COLO668 (cell line): ENCODE data around the gene ARMH4.

Experiments
- DNase-seq: peaks from one replicate; lab custom pipeline; 2025; ENCODE audit not compliant: unreplicated experiment; lab: John Stamatoyannopoulos, UW

Gene ARMH4

GRCh38 chr14:58152014-58152857 lies at the start of gene ARMH4:
TSS of gene ARMH4 (minus strand) at chr14:58152213. CDS start at chr14:58139358, 12,855 bp downstream.
- DNase-seq, result peak; percentile 92

- no peak for DNase-seq
Measured at GRCh38 chr14:58200846-58201245, 48.8 kb upstream of the ARMH4 start.

GRCh38 chr14:58200480-58200841 lies 48.4 kb upstream of the ARMH4 start:
- DNase-seq, result no peak

GRCh38 chr14:58199726-58200479 lies 47.9 kb upstream of the ARMH4 start, which contains the start of gene ACTR10:
TSS of gene ACTR10 (plus strand) at chr14:58200149. CDS start at chr14:58200218, 69 bp downstream.
- peak; percentile 98 for DNase-seq

GRCh38 chr14:58198086-58198485 lies 46.1 kb upstream of the ARMH4 start:
- no peak for DNase-seq

- no peak for DNase-seq
Measured at GRCh38 chr14:58196198-58196597, 44.2 kb upstream of the ARMH4 start.

GRCh38 chr14:58193542-58193941 lies 41.5 kb upstream of the ARMH4 start:
- DNase-seq, result no peak

- no peak for DNase-seq
Measured at GRCh38 chr14:58191763-58192601, 40.0 kb upstream of the ARMH4 start.

- DNase-seq, result no peak
Measured at GRCh38 chr14:58189176-58189575, 37.2 kb upstream of the ARMH4 start.

GRCh38 chr14:58177125-58177524 lies 25.1 kb upstream of the ARMH4 start:
- DNase-seq, result no peak

GRCh38 chr14:58171090-58171489 lies 19.1 kb upstream of the ARMH4 start:
- DNase-seq, result peak; percentile 77

GRCh38 chr14:58167891-58168290 lies 15.9 kb upstream of the ARMH4 start:
- DNase-seq, result no peak

- DNase-seq, result no peak
Measured at GRCh38 chr14:58167057-58167456, 15.0 kb upstream of the ARMH4 start.

GRCh38 chr14:58166005-58166983 lies 14.3 kb upstream of the ARMH4 start:
- DNase-seq, result peak; percentile 86

GRCh38 chr14:58160561-58160960 lies 8.5 kb upstream of the ARMH4 start:
- DNase-seq, result no peak

GRCh38 chr14:58151133-58152013 lies 640 bp downstream of the ARMH4 start:
- DNase-seq, result peak; percentile 78

- no peak for DNase-seq
Measured at GRCh38 chr14:58150243-58150805, 1.7 kb downstream of the ARMH4 start.

- no peak for DNase-seq
Measured at GRCh38 chr14:58149196-58149595, 2.8 kb downstream of the ARMH4 start.

GRCh38 chr14:58146399-58146798 lies 5.6 kb downstream of the ARMH4 start:
- no peak for DNase-seq
